C4-2B (cell line): Measurements from ENCODE around the gene TMEM156.

Experiments used
- H3K27ac ChIP-seq: fragments of 450-650 bp; 2 replicates; pipeline ENCODE4 v1.5.1; 2017
- CTCF ChIP-seq: fragments of 450-650 bp; conservative IDR thresholded peaks from 2 replicates; pipeline ENCODE4 v1.5.1; 2017; ENCODE audit warnings: mild to moderate bottlenecking
- ZFX ChIP-seq: fragments of 450-650 bp; IDR thresholded peaks from 2 replicates; pipeline ENCODE4 v1.6.1; 2017

TMEM156 gene

DNA sequence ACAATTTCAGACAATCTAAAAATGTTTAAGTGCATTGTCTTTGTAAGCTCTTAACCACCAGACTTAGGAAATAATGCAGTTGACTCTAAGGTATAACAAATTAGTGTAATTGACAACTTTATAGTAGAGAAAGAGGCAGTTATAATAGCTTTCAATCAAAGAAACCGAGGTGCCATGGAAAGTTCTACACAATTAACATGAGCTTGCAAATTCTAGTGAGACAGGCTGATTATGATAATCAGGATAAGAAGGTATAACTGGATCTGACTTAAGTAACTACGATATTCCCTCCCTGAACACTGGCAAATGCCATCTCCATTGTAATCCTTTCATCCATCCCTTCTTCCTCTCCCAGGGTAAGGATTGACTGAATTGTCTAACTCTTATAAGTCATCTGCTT is 18.4 kb upstream of the TMEM156 start:
- H3K27ac ChIP-seq: no peak overlapping the region
- TF ChIP-seq CTCF (no peak), ZFX (no peak)

DNA sequence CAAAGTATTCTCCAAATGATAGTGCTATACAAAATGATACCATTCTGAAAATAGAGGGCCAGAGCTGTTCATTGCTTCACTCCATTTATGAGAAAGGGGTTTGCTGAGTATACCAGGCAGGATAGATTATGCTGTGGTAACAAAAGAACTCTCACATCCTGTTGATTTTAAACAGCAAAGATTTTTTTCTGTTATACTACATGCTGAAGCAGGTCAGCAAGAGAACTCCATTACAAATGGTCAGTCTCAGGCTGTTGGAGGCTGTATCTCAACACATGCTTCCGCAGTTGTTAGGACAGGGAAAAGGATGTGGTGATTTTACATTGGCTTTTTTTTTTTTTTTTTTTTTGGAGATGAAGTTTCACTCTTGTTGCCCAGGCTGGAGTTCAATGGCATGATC is 16.1 kb upstream of the TMEM156 start:
- no peak for TF ChIP-seq CTCF
- no peak for TF ChIP-seq ZFX
- H3K27ac ChIP-seq: no peak overlapping the region

DNA sequence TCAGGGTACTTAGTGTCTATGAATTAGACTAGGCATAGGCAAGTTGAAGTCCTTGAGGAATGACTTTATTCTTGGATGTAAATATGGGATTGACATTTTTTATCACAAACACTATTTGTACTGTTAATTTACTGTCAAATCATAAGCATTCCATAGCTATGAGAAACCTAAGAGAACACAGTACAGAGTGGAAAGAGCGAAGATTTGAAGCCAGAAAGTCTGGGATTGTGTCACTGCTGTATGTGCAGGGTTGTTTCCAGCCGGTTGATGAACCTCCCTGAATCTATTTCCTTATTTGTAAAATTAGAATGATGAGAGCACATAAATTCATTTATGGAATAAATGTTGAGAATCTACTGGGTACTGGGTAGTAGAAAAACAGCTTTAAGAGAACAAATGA is 15.5 kb upstream of the TMEM156 start:
- H3K27ac ChIP-seq: no peak overlapping the region

DNA sequence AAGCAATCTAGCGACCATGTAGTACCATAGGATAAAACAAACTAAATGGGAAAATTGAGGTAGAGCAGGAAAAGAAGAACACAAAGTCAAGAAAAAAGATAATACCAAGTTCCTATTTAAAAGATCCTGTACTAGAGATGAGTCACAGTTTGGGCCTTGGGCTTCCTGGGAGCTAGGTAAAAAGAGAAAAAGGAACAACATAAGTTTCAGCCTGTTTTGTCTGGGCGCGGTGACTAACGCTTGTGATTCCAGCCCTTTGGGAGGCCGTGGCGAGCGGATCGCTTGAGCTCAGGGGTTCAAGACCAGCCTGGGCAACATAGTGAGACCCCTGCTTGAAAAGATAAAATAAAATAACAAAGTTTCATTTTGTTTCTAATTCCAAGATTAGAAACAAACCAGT is 14.0 kb upstream of the TMEM156 start:
- TF ChIP-seq CTCF: no peak
- TF ChIP-seq ZFX: no peak
- no peak overlapping the region for H3K27ac ChIP-seq

More for the DNA sequence above, 15.5 kb upstream of the TMEM156 start:
- TF ChIP-seq ZFX (no peak), CTCF (no peak)

GRCh38 chr4:39045827-39046221 is 13.6 kb upstream of the TMEM156 start:
- TF ChIP-seq ZFX (no peak), CTCF (no peak)
- H3K27ac ChIP-seq: no peak overlapping the region

DNA sequence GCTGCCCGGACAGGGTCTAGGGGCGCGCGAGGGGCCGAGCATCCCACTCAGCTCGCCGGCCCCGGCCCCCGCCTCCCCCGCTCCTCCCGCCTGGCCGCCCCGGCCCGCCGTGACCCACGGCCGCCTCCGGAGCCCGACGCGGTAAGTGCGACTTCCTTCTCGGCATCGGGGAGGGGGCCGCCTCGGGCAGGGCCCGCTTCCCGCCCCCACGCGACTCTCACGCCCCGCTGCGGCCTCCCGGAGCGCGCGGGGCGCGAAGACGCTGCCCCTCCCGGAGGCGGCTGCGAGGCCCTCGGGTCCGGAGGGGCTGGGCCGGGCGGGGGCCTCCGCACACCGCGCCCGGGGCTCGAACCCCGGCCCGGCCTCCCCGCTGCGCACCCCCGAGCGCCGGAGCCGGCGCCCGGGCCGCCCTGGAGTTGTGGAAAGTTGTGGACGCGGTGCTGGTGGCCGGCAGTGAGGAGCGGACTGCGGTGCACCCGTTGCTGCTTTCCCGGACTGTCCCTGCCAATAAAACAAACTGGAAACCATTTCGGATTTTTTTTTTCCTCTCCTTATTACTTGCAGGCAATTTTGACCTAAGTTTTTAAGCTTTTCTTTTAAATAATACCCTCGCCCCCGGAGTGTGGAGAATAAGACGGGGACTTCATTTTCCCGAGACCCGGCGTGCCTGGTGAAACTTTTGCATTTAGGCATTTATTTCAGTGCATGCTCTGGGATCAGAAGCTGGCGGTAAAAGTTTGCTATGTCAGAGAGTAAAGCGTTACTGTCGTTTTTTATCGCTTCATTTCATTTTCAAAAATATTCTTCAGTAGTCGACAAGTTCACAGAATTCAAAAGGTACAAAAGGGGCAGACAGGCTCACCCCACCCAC is 13.0 kb upstream of the TMEM156 start:
- peak; percentile 52 for TF ChIP-seq ZFX
- no peak for TF ChIP-seq CTCF
- peak overlapping the region; percentile 53 for H3K27ac ChIP-seq

DNA sequence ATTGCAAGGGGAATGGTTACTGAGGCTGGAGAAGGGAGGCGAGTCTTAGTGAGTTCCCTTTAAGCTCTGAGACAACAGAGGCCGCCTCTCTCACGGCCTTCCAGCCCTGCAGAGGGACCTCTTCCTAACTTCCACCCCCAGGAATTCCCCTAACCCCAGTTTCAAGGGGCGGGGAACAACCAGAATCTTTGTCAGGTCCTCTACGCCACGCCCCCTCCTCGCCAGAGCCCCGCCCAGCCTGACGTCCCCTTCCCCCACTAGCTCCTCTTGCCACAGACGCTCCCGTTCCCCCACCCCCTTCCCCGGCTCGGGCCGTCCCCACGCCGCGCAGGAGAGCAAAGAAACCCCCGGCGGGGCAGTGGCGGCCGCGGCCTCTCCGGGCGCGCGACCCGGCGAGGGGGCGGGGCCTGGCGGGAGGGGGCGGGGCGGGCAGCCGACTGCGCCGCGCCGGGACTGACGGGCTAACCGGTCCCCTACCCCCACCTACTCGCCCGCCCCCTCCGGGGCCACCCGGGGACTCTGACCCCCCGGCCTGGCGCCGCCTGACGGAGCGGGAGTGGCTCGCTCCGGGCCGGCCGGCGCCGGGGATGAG is 12.3 kb upstream of the TMEM156 start:
- H3K27ac ChIP-seq: peak overlapping the region; percentile 53
- TF ChIP-seq CTCF (no peak), ZFX (no peak)
